GM12878 (cell line): Measurements from ENCODE around the gene CHRNA5. TPM values are rescaled to one million over a fixed set of nuclear protein-coding genes. Genes with fewer than 3 reads are reported as not detected.

Source experiments
- ATAC-seq: fragments of 200-7000 bp; cut with Tn5 transposase; 3 replicates; pipeline ENCODE4 v1.9.1; 2020; ENCODE audit warnings: mild to moderate bottlenecking, moderate library complexity
- BruUV-seq: library from RNA; stranded (reverse); fragments of 400-500 nt; replicated peaks from 2 replicates; lab custom pipeline; 2021; lab: Mats Ljungman, UMichigan
- CTCF ChIA-PET: fragments of 300-600 bp; sonication (Branson Sonifier 250); formaldehyde crosslinking; extraction: SDS; loops from one replicate; lab custom pipeline; 2021; ENCODE audit warnings: inconsistent platforms; lab: Yijun Ruan, JAX
- POLR2A ChIA-PET: fragments of 350-600 bp; formaldehyde crosslinking; extraction: SDS; loops from one replicate; lab custom pipeline; 2021; ENCODE audit warnings: inconsistent platforms; lab: Charles Lee
- RAD21 ChIA-PET: fragments of 300-600 bp; sonication (Branson Sonifier 250); formaldehyde crosslinking; loops from one replicate; lab custom pipeline; 2023; ENCODE audit warnings: antibody characterized with exemption; ENCODE audit not compliant: unreplicated experiment; lab: Charles Lee
- SMC1A ChIA-PET: fragments of 300-600 bp; sonication (Branson Sonifier 250); formaldehyde crosslinking; loops from one replicate; lab custom pipeline; 2023; ENCODE audit not compliant: unreplicated experiment, uncharacterized antibody; lab: Charles Lee
- DNase-seq: peaks from one replicate; pipeline ENCODE4 v3.0.0-alpha.2; 2011; ENCODE audit warnings: low read depth, low spot score
- FAIRE-seq: peaks from 3 replicates; lab custom pipeline; 2011; peaks lifted over from hg19 to GRCh38; lab: Jason Lieb, UNC
- H2AFZ ChIP-seq: 2 replicates; pipeline ENCODE4 v1.6.0; 2011; ENCODE audit warnings: low read depth, low read length, control low read depth; ENCODE audit not compliant: control insufficient read depth
- H3K27ac ChIP-seq: 2 replicates; pipeline ENCODE4 v1.5.1; 2011; ENCODE audit warnings: control low read depth; ENCODE audit not compliant: control insufficient read depth, insufficient read depth
- H3K27me3 ChIP-seq, 2 experiments: replicated peaks in 1 of 2; 2 replicates each; pipeline versions ENCODE4 v1.6.0 to v1.6.1; 2011; ENCODE audit warnings: low read length in 1 of 2; ENCODE audit not compliant: control insufficient read depth in 2 of 2, insufficient read depth in 2 of 2
- H3K36me3 ChIP-seq, 2 experiments: 2 replicates each; pipeline ENCODE4 v1.5.1; 2011; ENCODE audit warnings: low read length in 1 of 2; ENCODE audit not compliant: control insufficient read depth in 2 of 2, insufficient read depth in 2 of 2
- H3K4me1 ChIP-seq: 2 replicates; pipeline ENCODE4 v1.6.1; 2011; ENCODE audit warnings: mild to moderate bottlenecking, low read length, moderate library complexity, mixed read lengths; ENCODE audit not compliant: control insufficient read depth, insufficient read depth
- H3K4me2 ChIP-seq: 2 replicates; pipeline ENCODE4 v1.6.0; 2011; ENCODE audit warnings: control low read depth; ENCODE audit not compliant: control insufficient read depth, insufficient read depth
- H3K4me3 ChIP-seq: fragments of 200-600 bp; sonication (generic); 2 replicates; pipeline ENCODE4 v1.5.1; 2016
- H3K79me2 ChIP-seq: 2 replicates; pipeline ENCODE4 v1.6.0; 2011; ENCODE audit warnings: low read length; ENCODE audit not compliant: control insufficient read depth, insufficient read depth
- H3K9ac ChIP-seq: 2 replicates; pipeline ENCODE4 v1.8.0; 2011; ENCODE audit warnings: low read length, control low read depth, mixed read lengths; ENCODE audit not compliant: control insufficient read depth, insufficient read depth
- H3K9me3 ChIP-seq: replicated peaks from 3 replicates; pipeline ENCODE4 v1.5.1; 2011; ENCODE audit warnings: mild to moderate bottlenecking, low read length; ENCODE audit not compliant: control insufficient read depth, insufficient read depth
- H4K20me1 ChIP-seq: 2 replicates; pipeline ENCODE4 v1.6.0; 2011; ENCODE audit not compliant: control insufficient read depth, insufficient read depth
- BCLAF1 ChIP-seq: fragments of 450-650 bp; IDR thresholded peaks from 2 replicates; pipeline ENCODE4 v1.6.1; 2017; ENCODE audit warnings: antibody characterized with exemption, mild to moderate bottlenecking, moderate library complexity
- CUX1 ChIP-seq: IDR thresholded peaks from 2 replicates; pipeline ENCODE4 v1.6.1; 2012; ENCODE audit warnings: improper control_type of control experiment, low read depth, low read length; ENCODE audit not compliant: insufficient replicate concordance
- EGR1 ChIP-seq, 2 experiments: IDR thresholded peaks; 1 replicate in 1 of 2; 2 replicates in 1 of 2; pipeline ENCODE4 v1.6.1; 2011 to 2012; ENCODE audit warnings: low read depth in 2 of 2, low read length in 2 of 2, borderline replicate concordance in 1 of 2, mild to moderate bottlenecking in 1 of 2, moderate library complexity in 1 of 2
- HSF1 ChIP-seq: fragments of 150-350 bp; IDR thresholded peaks from 2 replicates; pipeline ENCODE4 v1.6.1; 2014; ENCODE audit warnings: mild to moderate bottlenecking, low read depth, low read length
- IRF3 ChIP-seq: fragments of 450-650 bp; IDR thresholded peaks from 2 replicates; pipeline ENCODE4 v1.6.1; 2014; ENCODE audit warnings: mild to moderate bottlenecking
- KAT2A ChIP-seq: conservative IDR thresholded peaks from 2 replicates; pipeline ENCODE4 v1.6.1; 2011; ENCODE audit warnings: low read depth, low read length; ENCODE audit not compliant: control insufficient read depth
- MYC ChIP-seq: IDR thresholded peaks from 2 replicates; pipeline ENCODE4 v1.6.1; 2011; ENCODE audit warnings: mild to moderate bottlenecking, low read length, moderate library complexity, inconsistent platforms; ENCODE audit not compliant: insufficient read depth, insufficient replicate concordance, insufficient read length, severe bottlenecking
- NFYA ChIP-seq: IDR thresholded peaks from 2 replicates; pipeline ENCODE4 v1.6.1; 2011; ENCODE audit warnings: low read depth, mild to moderate bottlenecking, low read length, improper control_type of control experiment, borderline replicate concordance
- SMAD5 ChIP-seq: IDR thresholded peaks from 2 replicates; pipeline ENCODE4 v1.6.1; 2016; ENCODE audit warnings: antibody characterized with exemption, low read depth
- TAF1 ChIP-seq: IDR thresholded peaks from 2 replicates; pipeline ENCODE4 v1.6.1; 2011; ENCODE audit warnings: mild to moderate bottlenecking, low read depth, low read length, borderline replicate concordance
- ZBED1 ChIP-seq: IDR thresholded peaks from 2 replicates; pipeline ENCODE4 v1.6.1; 2016; ENCODE audit warnings: borderline replicate concordance
- WGBS: methylation state at CpG from one replicate; pipeline ENCODE4 v1.1.6; 2016; ENCODE audit warnings: low lambda C conversion rate; ENCODE audit not compliant: insufficient replicate concordance, insufficient coverage; ENCODE audit errors: missing lambda C conversion rate; 5-methylcytosine and 5-hydroxymethylcytosine counted together
- in situ Hi-C: fragments of 300-500 bp; cut with MboI; formaldehyde crosslinking; loops from 9 replicates; pipeline ENCODE4 v1.14.3; 2018; ENCODE audit warnings: mixed read lengths
- intact Hi-C: fragments of 100-400 bp; cut with micrococcal nuclease; formaldehyde crosslinking; loops from one replicate; pipeline ENCODE4 v1.14.2; 2022; ENCODE audit not compliant: unreplicated experiment
- polyA plus RNA-seq, 11 experiments: library from polyadenylated mRNA; depleted of rRNA in 4 of 11; unstranded in 6 of 11; stranded (reverse) in 5 of 11; fragments of >200 nt; fragmentation: Nextera tagmentation in 4 of 11; fragmentation: Illumina TruSeq in 1 of 11; extraction: Ambion mirVana in 4 of 11; extraction: Trizol in 1 of 11; gene quantifications; 1 replicate in 1 of 11; 2 replicates in 10 of 11; pipeline versions ENCODE4 v1.2.1 to v1.2.3, GENCODE V29; 2011 to 2016; ENCODE audit warnings: inconsistent platforms in 2 of 11, missing spikeins in 2 of 11, low read depth in 1 of 11
- total RNA-seq, 4 experiments: library from RNA; depleted of rRNA in 3 of 4; stranded (reverse); fragments of >200 nt in 3 of 4; fragmentation: Illumina TruSeq in 1 of 4; extraction: Trizol in 1 of 4; gene quantifications; 2 replicates each; pipeline versions ENCODE4 v1.2.1 to v1.2.3, GENCODE V29; 2013 to 2021

Gene CHRNA5
- total and polyA plus RNA-seq, 10 of the 15 experiments (the other 5 are each of a cell fraction or from before 2014, with no cell fraction given): 0.74 to 21.4 (median 12.7) TPM

GRCh38 chr15:78533331-78533730, 32.0 kb upstream of the CHRNA5 start (continued):
- TF ChIP-seq CUX1 (no peak), SMAD5 (no peak), NFYA (no peak)
- TF ChIP-seq, all 136 proteins: peak for 0

- H3K4me1 ChIP-seq: no peaks in the 10 kb centered on the region; the same call in 1 of the 2 replicates
- ATAC-seq: no peak
- H3K9ac ChIP-seq: no peak overlapping the region
- TF ChIP-seq IRF3: no peak
- no peak for TF ChIP-seq EGR1 (IDR thresholded peaks at IDR 0.05; ENCODE audit: borderline replicate concordance in 1 of 2, low read depth in 2 of 2, low read length in 2 of 2)
- TF ChIP-seq ZBED1: no peak
- no peak for TF ChIP-seq HSF1
- TF ChIP-seq BCLAF1: no peak
- TF ChIP-seq KAT2A: no peak
- no peak for TF ChIP-seq MYC
- TF ChIP-seq TAF1: no peak
Observed at GRCh38 chr15:78536134-78536533, 29.2 kb upstream of the CHRNA5 start.

More at GRCh38 chr15:78536134-78536533, 29.2 kb upstream of the CHRNA5 start:
- CTCF ChIA-PET: interaction anchor here (1.4 kb wide), 1 partner anchor 39 kb away, joined by 4 read pairs; no protein-coding TSS in a partner anchor
- no peak overlapping the region for H3K27ac ChIP-seq
- RAD21 ChIA-PET: interaction anchor here (1.2 kb wide), 1 partner anchor 9 kb away, joined by 3 read pairs; no protein-coding TSS in a partner anchor
- no peaks in the 10 kb centered on the region for H3K9me3 ChIP-seq
- SMC1A ChIA-PET: interaction anchor here (1.1 kb wide), 1 partner anchor 16 kb away, joined by 4 read pairs; no protein-coding TSS in a partner anchor
- FAIRE-seq (no peak), DNase-seq (no peak)
- BruUV-seq: no TSS peak
- peaks cover 13% of the 10 kb centered on the region for H3K79me2 ChIP-seq
- H3K4me3 ChIP-seq: no peak overlapping the region
- H3K4me2 ChIP-seq: no peak overlapping the region
- POLR2A ChIA-PET: no interaction called here
- 95% methylated on average over 1 of the region's 1 CpG for WGBS
- no peak overlapping the region for H2AFZ ChIP-seq
- no peaks in the 10 kb centered on the region for H4K20me1 ChIP-seq
- no peaks in the 10 kb centered on the region for H3K36me3 ChIP-seq
- H3K27me3 ChIP-seq: no peaks in the 10 kb centered on the region
- intact Hi-C loops: no loop called here
- in situ Hi-C loops: no loop called here
